NK-92 (cell line): ENCODE results near the gene BRAT1.
A peak's percentile ranks its signal among the peaks of the same experiment; 100 is the strongest.
"Not testable (repeated sequence)": the region's sequence is repeated elsewhere in the genome, so short reads cannot be mapped to it uniquely, and the experiment has no call there.

Experiments used
- DNase-seq: peaks from one replicate; lab custom pipeline; 2025; ENCODE audit not compliant: unreplicated experiment; lab: John Stamatoyannopoulos, UW

Gene BRAT1

GRCh38 chr7:2555121-2556052 is at the start of gene BRAT1:
BRAT1 (minus strand) TSS chr7:2555524; CDS start chr7:2554431, 1,093 bp downstream.
- peak; percentile 51 for DNase-seq

GRCh38 chr7:2604608-2605174 is 49.4 kb upstream of the BRAT1 start:
- no peak for DNase-seq

DNA sequence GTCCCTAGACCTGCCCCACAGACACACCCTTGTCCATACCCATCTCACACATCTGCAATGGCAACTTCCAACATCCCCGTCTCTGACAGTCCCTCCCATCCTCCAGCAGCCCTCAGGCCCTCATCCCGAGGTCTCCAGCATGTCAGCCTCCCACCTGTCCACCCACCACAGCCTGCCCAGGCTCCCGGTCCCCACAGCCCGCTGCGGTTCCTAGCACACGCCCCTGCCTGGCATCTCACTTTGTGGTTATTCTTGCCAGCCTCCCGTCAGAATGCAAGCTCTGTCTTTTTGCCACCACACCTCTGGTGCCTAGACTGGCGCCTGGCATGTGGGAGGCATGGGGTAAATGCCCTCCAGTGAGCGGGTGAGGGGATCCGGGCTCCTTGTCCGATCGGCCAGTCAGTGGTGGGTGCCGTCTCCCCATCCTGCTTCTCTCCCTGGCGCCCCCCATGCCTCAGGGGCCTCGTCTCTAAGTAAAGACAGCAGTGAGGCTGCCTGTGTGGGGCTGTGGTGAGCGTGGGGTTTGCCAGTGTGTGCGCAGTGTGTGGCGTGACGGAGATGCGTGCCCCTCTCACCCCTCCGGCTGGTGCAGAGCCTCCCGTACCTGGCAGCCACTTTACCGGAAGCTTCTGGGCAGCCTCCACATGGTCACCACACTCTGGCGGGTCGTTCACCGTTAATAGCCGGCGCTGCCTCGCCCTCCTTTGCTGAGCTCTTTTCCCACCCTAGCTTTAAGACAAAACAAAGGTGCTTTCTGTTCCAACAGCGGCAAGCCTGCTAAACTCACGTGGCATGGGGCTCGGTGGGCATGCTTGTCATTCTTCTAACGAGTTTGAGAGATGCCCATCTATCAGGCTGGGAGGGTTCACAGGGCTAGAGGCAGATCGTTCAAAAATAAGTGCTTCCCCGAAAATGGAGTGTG is 48.0 kb upstream of the BRAT1 start:
- DNase-seq: no peak

- no peak for DNase-seq
These were observed 47.2 kb upstream of the BRAT1 start for GRCh38 chr7:2602406-2603043.

- no peak for DNase-seq
These were observed 46.6 kb upstream of the BRAT1 start for GRCh38 chr7:2601907-2602306.

GRCh38 chr7:2601065-2601464 is 45.7 kb upstream of the BRAT1 start:
- DNase-seq: no peak

GRCh38 chr7:2598154-2598823 is 43.0 kb upstream of the BRAT1 start:
- no peak for DNase-seq

DNA sequence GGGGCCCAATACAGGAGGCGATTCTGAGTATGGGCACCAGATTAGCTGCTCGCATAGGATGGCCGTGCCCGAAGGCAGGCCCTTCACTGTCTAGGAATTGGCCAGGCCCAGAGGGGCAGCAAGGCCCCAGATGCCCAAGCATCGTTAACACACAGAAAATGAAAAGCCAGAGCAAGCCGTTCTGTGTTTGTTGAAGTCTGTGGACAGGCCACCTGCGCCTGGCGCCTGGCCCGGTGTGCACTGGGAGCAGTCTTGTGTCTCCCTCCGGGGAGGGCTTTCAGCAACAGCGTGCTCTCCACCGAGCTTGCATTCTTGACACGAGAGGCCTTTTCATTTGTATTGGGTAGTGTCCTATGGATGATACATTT is 41.9 kb upstream of the BRAT1 start:
- DNase-seq: no peak

DNA sequence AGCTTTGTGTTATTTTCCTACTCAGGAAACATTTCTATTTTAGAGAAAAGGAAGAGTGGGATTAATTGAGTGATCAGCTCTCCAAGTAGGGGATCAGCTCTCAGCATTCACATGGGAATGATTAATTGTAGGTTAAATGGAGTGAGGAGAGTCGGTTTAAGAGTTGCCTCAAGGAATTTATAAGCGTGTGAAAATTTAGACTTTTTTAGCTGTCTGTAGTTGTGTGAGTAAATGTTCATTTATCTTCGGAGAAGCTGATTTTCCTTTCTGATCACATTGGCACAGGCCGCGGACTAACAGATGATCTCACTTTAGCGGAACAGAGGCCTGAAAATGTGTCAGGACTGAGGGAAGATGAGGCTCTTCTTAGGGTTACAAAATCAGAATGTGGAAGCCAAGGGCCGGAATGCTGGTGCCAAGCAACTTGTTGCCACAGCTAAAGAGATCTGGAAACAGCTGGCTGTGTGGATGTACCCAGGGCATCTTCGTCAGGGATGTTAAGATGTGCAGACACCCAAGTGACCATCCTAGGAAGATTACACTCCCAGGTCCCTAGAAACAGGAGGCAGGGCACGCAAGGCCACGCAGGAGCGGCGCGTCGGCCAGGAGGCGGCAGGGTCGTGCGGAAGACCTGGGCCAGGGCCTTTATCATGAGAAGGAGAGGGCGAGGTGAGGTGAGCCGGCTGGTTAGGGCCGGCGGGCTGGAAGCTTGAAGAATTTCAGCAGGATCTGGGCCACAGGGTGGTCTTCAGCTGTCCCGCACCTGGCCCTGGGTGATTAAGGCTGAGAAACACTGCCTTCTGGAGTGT is 41.3 kb upstream of the BRAT1 start:
- DNase-seq: no peak

- DNase-seq: no peak
These were observed 40.0 kb upstream of the BRAT1 start for GRCh38 chr7:2595258-2595860.

GRCh38 chr7:2594599-2594998 is 39.3 kb upstream of the BRAT1 start:
- no peak for DNase-seq

- no peak for DNase-seq
These were observed 37.9 kb upstream of the BRAT1 start for GRCh38 chr7:2593036-2593727.

- DNase-seq: no peak
These were observed 37.1 kb upstream of the BRAT1 start for GRCh38 chr7:2592375-2592865.

DNA sequence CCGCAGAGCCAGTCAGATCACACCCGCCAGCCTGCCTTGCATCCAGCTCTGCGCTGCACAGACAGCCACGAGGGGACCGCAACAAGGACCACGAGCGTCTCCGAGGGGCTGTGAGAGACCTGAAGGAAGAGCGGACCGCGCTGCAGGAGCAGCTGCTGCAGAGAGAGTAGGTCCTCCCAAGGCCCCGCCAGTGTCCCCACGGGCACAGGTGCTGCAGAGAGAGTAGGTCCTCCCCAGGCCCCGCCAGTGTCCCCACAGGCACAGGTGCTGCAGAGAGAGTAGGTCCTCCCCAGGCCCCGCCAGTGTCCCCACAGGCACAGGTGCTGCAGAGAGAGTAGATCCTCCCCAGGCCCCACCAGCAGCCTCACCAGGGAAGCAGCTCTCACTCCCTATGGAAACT is 34.6 kb upstream of the BRAT1 start:
- not testable (repeated sequence) for DNase-seq

GRCh38 chr7:2589341-2589740 is 34.0 kb upstream of the BRAT1 start:
- DNase-seq: no peak

GRCh38 chr7:2587778-2588177 is 32.5 kb upstream of the BRAT1 start:
- no peak for DNase-seq

DNA sequence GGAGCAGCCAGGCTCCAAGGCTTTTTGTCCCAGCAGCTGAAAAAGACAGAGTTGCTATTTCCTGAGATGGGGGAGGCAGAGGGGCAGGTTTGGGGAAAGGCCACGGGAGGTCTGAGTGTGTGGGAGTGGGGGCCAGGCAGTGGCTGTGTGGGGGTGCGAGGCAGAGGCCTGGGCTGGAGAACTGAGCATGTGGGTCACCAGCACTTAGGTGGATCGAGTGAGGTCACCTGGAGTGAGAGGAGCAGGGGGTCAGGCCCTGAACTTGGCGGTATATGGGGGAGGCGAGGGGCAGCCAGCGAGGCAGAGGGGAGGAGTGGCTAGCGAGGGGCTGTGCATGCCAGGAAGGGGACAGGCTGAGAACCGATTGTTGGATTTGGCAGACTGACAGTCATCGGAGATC is 31.8 kb upstream of the BRAT1 start:
- DNase-seq: no peak

- no peak for DNase-seq
These were observed 31.1 kb upstream of the BRAT1 start for GRCh38 chr7:2586326-2587020.
